Prostate gland (tissue), 2 donors: ENCODE data around the gene GLP1R.

ENCODE experiments used
- POLR2A ChIP-seq: fragments of 450-650 bp; IDR thresholded peaks from one replicate; pipeline ENCODE4 v1.6.1; 2016; ENCODE audit warnings: antibody characterized with exemption, mild to moderate bottlenecking
- POLR2AphosphoS5 ChIP-seq: sonication (generic); formaldehyde crosslinking; IDR thresholded peaks from one replicate; pipeline ENCODE4 v1.6.1; 2017; ENCODE audit warnings: antibody characterized with exemption
- TF ChIP-seq, protein P1 (sequence below), 4 experiments: fragments of 200-600 bp in 2 of 4; fragments of 450-650 bp in 2 of 4; sonication (generic) in 2 of 4; IDR thresholded peaks; 1 replicate in 3 of 4; 2 replicates in 1 of 4; pipeline ENCODE4 v1.5.1; 2016 to 2019; ENCODE audit warnings: antibody characterized with exemption in 4 of 4, mild to moderate bottlenecking in 2 of 4, moderate library complexity in 2 of 4

DNA sequence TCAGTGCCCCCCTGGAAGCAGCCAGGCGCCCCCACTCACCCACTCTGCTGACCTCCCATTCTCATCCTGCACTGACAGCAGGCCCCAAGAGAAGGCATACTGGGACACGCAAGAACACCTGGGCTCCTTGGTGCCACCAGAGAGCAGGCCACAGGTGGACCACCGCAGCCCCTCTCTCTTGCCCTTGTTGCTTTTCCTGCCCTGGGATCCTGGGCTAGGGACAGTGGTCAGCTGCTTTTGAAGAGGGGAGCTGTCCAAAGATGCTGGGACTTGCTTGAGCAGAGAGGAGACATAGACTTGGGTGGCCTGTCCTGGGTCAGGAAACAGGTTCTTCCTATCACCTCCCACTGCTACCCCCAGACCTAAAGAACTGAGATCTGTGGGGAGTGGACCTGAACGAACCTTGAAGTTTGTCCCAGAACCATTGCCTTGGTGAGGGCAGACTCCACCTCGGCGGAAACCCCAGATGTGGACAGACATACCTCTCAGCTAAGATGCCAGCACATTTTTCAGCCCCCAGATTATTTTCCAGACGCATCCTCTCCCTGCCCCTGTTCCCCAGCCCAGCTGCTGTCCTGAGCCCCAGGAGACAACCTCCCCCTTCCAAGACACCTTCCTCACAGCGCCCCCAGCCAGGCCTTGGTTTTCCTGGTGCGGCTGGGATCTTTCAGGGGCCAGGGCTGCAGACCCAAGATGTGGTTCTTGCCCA is 1.1 kb downstream of the GLP1R start:
- TF ChIP-seq POLR2A (no peak), POLR2AphosphoS5 (no peak)
- TF ChIP-seq, protein P1, sequence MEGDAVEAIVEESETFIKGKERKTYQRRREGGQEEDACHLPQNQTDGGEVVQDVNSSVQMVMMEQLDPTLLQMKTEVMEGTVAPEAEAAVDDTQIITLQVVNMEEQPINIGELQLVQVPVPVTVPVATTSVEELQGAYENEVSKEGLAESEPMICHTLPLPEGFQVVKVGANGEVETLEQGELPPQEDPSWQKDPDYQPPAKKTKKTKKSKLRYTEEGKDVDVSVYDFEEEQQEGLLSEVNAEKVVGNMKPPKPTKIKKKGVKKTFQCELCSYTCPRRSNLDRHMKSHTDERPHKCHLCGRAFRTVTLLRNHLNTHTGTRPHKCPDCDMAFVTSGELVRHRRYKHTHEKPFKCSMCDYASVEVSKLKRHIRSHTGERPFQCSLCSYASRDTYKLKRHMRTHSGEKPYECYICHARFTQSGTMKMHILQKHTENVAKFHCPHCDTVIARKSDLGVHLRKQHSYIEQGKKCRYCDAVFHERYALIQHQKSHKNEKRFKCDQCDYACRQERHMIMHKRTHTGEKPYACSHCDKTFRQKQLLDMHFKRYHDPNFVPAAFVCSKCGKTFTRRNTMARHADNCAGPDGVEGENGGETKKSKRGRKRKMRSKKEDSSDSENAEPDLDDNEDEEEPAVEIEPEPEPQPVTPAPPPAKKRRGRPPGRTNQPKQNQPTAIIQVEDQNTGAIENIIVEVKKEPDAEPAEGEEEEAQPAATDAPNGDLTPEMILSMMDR (IDR thresholded peaks at IDR 0.05), result no peak
